Body of pancreas (tissue), 4 donors: ENCODE results near the gene VPS50. TPM values are rescaled to one million over a fixed set of nuclear protein-coding genes. Genes with fewer than 3 reads are reported as not detected.

Experiments
- ATAC-seq: fragments of 150-250 bp; one replicate; pipeline ENCODE4 v1.9.1; 2016
- DNase-seq, 4 donors: peaks; one replicate each; pipeline ENCODE4 v3.0.0-alpha.2; 2019
- H3K27ac ChIP-seq, 4 donors: fragments of 200-600 bp; sonication (generic); 1 replicate in 3 of 4; 2 replicates in 1 of 4; pipeline versions ENCODE4 v1.5.1 to v1.6.1; 2016 to 2019; ENCODE audit warnings: mild to moderate bottlenecking in 1 of 4, mixed read lengths in 1 of 4, moderate library complexity in 1 of 4
- H3K27me3 ChIP-seq, 2 donors: fragments of 200-600 bp; sonication (generic); one replicate each; pipeline ENCODE4 v1.6.0; 2016; ENCODE audit warnings: mild to moderate bottlenecking in 1 of 2
- H3K36me3 ChIP-seq, 2 donors: fragments of 200-600 bp; sonication (generic); replicated peaks in 1 of 2; 2 replicates each; pipeline ENCODE4 v1.5.1; 2016; ENCODE audit warnings: low read depth in 2 of 2; ENCODE audit not compliant: insufficient read depth in 1 of 2
- H3K4me1 ChIP-seq: fragments of 200-600 bp; sonication (generic); one replicate; pipeline ENCODE4 v1.6.0; 2016
- H3K4me3 ChIP-seq, 2 donors: fragments of 200-600 bp; sonication (generic); 1 replicate in 1 of 2; 2 replicates in 1 of 2; pipeline ENCODE4 v1.5.1; 2016 to 2019
- H3K9me3 ChIP-seq, 3 donors: fragments of 200-600 bp; sonication (generic); 1 replicate in 2 of 3; 2 replicates in 1 of 3; pipeline ENCODE4 v1.5.1; 2016
- POLR2A ChIP-seq, 3 donors: fragments of 450-650 bp; IDR thresholded peaks; one replicate each; pipeline ENCODE4 v1.6.1; 2016; ENCODE audit warnings: antibody characterized with exemption in 3 of 3, mild to moderate bottlenecking in 2 of 3
- WGBS, 2 donors: methylation state at CpG; one replicate each; pipeline ENCODE4 v1.1.5; 2017; 5-methylcytosine and 5-hydroxymethylcytosine counted together
- intact Hi-C: fragments of 100-400 bp; cut with DNase I; formaldehyde crosslinking; loops from one replicate; pipeline ENCODE4 v1.15.1; 2023
- total RNA-seq, 2 donors: library from RNA; depleted of rRNA; stranded (reverse); fragments of >200 nt; gene quantifications; one replicate each; pipeline ENCODE4 v1.1.0, GENCODE V29; 2016
- TF ChIP-seq, protein P1 (sequence below), 7 experiments: fragments of 450-650 bp in 4 of 7; fragments of 200-600 bp in 3 of 7; sonication (generic) in 3 of 7; IDR thresholded peaks; one replicate each; pipeline ENCODE4 v1.5.1; 2016 to 2019; ENCODE audit warnings: antibody characterized with exemption in 7 of 7

The VPS50 gene
- total RNA-seq, 2 donors from 2014 or later = 9.6 to 28.3 TPM

DNA sequence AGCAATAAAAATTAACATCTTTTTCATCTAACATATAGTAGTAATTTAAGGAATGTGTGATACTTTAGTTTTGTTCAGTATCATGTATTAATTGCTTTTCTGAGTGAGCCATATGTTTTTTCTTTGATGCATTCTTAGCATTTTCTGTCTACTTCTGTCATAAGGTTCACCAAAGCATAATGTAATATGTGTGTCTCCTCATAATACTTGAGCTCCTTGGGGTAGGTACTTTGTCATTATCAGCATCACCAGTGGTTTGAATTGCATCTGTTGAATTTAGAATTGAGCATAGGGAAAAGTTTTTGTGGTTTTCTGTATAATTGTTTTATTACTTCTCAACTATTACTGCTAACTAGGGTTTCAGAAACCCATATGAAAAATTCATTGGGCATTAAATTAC lies 26.5 kb downstream of the VPS50 start:
- intact Hi-C loops = no loop called here
- Histone ChIP-seq H3K4me1 (no peaks in the 10 kb centered on the region), H3K9me3 (no peaks in the 10 kb centered on the region), H3K27me3 (no peaks in the 10 kb centered on the region), H3K36me3 (peaks cover 0 to 3% of the 10 kb centered on the region in 2 donors), H3K4me3 (no peak overlapping the region), H3K27ac (no peak overlapping the region)
- ATAC-seq (no peak), DNase-seq (no peak)
- TF ChIP-seq, protein P1, sequence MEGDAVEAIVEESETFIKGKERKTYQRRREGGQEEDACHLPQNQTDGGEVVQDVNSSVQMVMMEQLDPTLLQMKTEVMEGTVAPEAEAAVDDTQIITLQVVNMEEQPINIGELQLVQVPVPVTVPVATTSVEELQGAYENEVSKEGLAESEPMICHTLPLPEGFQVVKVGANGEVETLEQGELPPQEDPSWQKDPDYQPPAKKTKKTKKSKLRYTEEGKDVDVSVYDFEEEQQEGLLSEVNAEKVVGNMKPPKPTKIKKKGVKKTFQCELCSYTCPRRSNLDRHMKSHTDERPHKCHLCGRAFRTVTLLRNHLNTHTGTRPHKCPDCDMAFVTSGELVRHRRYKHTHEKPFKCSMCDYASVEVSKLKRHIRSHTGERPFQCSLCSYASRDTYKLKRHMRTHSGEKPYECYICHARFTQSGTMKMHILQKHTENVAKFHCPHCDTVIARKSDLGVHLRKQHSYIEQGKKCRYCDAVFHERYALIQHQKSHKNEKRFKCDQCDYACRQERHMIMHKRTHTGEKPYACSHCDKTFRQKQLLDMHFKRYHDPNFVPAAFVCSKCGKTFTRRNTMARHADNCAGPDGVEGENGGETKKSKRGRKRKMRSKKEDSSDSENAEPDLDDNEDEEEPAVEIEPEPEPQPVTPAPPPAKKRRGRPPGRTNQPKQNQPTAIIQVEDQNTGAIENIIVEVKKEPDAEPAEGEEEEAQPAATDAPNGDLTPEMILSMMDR (IDR thresholded peaks at IDR 0.05) = no peak
- no peak for TF ChIP-seq POLR2A (IDR thresholded peaks at IDR 0.05)

DNA sequence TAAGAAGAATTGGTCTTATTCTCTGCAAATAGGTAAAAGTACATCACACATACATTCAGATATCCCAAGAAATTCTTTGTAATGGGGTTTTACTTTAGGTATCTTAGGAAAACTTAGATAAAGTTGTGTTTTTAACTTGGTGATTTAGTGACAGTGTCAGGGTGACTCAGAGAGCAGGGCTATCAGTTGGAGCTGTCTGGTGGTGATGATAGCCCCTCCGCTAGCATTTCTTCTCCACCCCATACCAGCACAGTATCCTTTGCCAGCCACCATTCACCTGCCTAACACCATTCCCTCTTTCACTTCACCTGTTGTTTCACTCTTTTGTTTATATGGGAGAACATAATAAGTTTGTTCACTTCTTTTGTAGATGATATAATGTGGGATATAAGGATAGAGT lies 30.4 kb downstream of the VPS50 start:
- Histone ChIP-seq H3K27me3 (no peaks in the 10 kb centered on the region), H3K27ac (no peak overlapping the region), H3K9me3 (no peaks in the 10 kb centered on the region), H3K4me3 (no peak overlapping the region), H3K36me3 (peaks cover 0 to 3% of the 10 kb centered on the region in 2 donors), H3K4me1 (no peaks in the 10 kb centered on the region)
- TF ChIP-seq POLR2A (IDR thresholded peaks at IDR 0.05) = no peak
- TF ChIP-seq, protein P1 (IDR thresholded peaks at IDR 0.05) = no peak
- intact Hi-C loops = no loop called here
- no peak for DNase-seq
- 100% methylated on average over 1 of the region's 1 CpG for WGBS, 2 donors
- no peak for ATAC-seq

DNA sequence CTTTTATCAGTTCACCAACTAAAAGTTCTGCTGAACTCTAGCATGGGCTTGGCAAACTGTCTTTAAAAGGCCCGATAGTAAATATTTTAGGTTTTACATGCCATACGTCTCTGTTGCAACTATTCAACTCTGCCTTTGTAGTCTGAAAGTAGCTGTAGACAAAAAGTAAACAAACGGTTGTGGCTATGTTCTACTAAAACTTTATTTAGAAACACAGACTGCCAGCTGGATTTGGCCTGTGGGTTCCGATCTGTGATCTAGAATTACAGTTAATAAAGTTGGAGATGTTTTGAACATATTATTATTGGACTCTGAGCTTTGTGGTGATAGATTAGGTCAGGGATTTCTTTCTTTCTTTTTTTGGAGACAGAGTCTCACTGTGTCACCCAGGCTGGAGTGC lies 33.1 kb downstream of the VPS50 start:
- Histone ChIP-seq H3K36me3 (no peaks in the 10 kb centered on the region), H3K27ac (no peak overlapping the region), H3K27me3 (no peaks in the 10 kb centered on the region), H3K9me3 (no peaks in the 10 kb centered on the region), H3K4me3 (no peak overlapping the region), H3K4me1 (peaks cover 12% of the 10 kb centered on the region)
- DNase-seq = no peak
- WGBS, 2 donors = 77 to 78% methylated on average over 4 of the region's 4 CpGs
- intact Hi-C loops = no loop called here
- TF ChIP-seq, protein P1 (IDR thresholded peaks at IDR 0.05) = no peak
- no peak for TF ChIP-seq POLR2A (IDR thresholded peaks at IDR 0.05)
- ATAC-seq = no peak

DNA sequence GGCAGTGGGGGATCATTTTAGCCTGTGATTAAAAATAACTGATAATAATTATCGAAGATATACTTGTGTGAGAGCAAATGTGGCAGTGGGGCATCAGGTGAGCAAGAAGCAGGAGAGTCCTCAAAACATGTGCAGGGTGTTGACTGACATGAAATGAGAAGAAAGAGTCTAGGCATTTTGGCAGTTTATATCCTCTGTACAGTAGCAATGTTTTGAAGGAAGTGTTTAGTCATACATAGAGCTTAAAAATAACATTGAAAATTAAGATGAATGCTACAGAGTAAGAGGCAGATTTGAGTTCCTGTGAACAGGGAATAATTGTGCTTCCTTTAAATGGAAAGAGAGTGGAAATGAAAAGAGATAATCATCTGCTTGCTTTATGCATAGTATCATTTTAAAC lies 47.4 kb downstream of the VPS50 start:
- DNase-seq = no peak
- no peak for ATAC-seq
- no peaks in the 10 kb centered on the region for H3K4me1 ChIP-seq
- no peaks in the 10 kb centered on the region for H3K27me3 ChIP-seq
- peaks cover 0 to 4% of the 10 kb centered on the region in 2 donors for H3K36me3 ChIP-seq
- intact Hi-C loops = no loop called here
- no peak overlapping the region for H3K27ac ChIP-seq
- TF ChIP-seq, protein P1 (IDR thresholded peaks at IDR 0.05) = no peak
- no peak for TF ChIP-seq POLR2A (IDR thresholded peaks at IDR 0.05)
- WGBS, 2 donors = 86 to 92% methylated on average over 1 of the region's 1 CpG
- H3K4me3 ChIP-seq = no peak overlapping the region
- no peaks in the 10 kb centered on the region for H3K9me3 ChIP-seq

DNA sequence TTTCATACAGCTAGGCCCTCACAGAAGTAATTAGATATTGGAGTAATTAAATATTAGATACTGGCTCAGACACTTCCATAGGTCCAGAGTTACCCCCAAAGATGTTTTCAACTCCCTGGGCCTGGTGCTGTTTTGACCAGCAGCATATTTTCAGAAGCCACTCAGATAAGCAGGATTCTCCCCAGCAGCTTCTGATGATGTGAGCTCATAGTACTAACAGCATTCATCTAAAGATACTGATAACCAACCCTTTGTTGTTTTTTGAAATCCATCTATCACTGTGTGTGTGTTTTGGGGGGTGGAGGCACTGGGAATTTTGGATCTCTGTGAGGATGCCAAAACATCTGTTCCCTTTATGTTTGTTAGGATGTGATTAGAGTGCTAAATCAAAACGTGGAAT lies 52.7 kb downstream of the VPS50 start:
- no peaks in the 10 kb centered on the region for H3K9me3 ChIP-seq
- H3K27ac ChIP-seq = no peak overlapping the region
- WGBS, 2 donors = 13 to 19% methylated on average over 1 of the region's 1 CpG
- H3K36me3 ChIP-seq = no peaks in the 10 kb centered on the region
- intact Hi-C loops = no loop called here
- no peak for TF ChIP-seq POLR2A (IDR thresholded peaks at IDR 0.05)
- TF ChIP-seq, protein P1 (IDR thresholded peaks at IDR 0.05) = no peak
- H3K4me1 ChIP-seq = no peaks in the 10 kb centered on the region
- DNase-seq = no peak
- ATAC-seq = no peak
- no peak overlapping the region for H3K4me3 ChIP-seq
- H3K27me3 ChIP-seq = no peaks in the 10 kb centered on the region
